Measurements from ENCODE around the gene BTBD8.
A peak's percentile ranks its signal among the peaks of the same experiment; 100 is the strongest.

The BTBD8 gene

DNA sequence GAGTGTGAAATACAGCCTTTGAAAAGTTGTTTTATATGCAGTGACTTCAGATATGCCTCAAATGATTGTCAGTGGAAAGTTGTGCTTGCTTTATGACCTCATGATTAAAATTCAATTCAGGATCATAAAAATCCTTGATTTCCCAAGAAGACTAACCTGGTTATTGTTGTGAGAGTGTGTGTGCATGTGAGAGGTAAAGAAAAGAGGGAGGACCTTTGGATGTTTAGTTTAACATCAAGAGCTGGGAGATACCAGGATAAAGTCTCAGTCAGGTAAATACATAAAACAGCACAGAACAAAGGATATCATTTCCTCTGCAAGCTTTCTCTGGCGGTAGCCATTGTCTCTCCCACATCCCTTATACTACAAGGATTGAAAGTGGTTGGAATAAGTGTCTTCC is 14.4 kb downstream of the BTBD8 start:
- no peak for DNase-seq

DNA sequence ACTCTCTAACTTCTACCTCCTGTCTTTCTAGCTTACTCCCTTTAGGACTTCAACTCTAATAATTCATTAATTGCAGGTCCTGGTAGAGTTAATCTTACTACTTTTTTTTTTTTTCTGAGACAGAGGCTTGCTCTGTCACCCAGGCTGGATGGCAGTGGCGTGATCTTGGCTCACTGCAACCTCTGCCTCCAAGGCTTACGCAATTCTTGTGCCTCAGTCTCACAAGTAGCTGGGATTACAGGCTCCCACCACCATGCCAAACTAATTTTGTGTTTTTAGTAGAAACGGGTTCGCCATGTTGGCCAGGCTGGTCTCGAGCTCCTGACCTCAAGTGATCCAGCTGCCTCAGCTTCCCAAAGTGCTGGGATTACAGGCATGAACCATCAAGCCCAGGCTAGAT is 15.7 kb downstream of the BTBD8 start:
- no peak for DNase-seq

DNA sequence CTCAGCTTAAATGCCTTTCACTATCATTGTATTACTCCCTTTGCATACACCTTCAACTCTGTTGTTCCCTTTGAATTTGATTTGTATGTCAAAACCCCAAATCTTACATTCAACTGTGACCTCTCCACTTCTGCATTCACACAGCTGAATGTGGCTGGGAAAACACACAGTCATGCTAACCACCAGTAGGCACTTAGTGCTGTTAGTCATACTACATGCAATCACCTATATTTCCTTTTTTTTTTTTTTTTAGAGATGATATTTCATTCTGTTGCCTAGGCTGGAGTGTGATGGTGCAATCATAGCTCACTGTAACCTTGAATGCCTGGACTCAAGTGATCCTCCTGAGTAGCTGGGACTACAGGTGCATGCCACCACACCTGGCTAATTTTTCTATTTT is 16.2 kb downstream of the BTBD8 start:
- no peak for DNase-seq

DNA sequence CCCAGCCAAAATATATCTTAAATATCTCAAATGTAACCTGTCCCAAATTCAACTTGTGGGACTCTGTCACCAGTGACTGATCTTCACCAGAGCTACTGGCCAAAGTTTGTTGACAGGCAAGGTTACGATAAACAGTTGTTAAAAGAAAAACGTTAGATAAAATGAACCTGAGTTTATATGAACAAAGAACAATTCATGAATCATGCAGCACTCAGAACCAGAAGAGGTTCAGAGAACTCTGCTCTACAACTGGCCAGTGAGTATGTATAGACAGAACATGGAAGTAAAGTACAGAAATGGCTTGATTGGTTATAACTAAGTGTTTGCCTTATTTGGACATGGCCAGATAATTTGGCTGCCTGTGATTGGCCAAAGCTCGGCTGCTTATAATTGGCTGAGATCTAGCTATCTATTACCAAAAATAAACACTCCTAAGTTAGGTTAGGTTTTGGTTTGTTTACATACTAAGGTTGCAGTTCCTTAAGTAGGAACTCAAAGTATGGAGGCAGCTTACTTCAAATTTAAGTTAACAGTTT is 25.5 kb downstream of the BTBD8 start:
- no peak for DNase-seq

DNA sequence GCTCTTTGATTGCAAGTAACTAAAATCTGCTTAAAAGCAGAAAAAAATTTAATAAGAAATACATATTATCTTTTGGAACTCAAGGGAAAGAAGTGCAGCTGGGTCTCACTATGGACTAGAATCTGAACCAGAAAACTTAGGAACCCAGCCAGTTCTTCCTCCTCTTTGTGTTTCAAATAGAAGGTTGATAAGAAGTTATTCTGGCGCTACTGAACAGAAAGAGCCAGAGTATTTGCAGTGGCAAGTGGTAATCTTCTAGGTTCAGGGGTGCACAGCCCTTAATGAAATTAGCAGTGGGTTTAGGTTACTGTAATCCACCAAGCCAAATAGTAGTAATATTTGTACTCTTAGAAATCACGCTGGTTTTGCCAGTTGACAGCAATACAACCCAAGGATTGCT is 28.5 kb downstream of the BTBD8 start:
- DNase-seq = no peak

DNA sequence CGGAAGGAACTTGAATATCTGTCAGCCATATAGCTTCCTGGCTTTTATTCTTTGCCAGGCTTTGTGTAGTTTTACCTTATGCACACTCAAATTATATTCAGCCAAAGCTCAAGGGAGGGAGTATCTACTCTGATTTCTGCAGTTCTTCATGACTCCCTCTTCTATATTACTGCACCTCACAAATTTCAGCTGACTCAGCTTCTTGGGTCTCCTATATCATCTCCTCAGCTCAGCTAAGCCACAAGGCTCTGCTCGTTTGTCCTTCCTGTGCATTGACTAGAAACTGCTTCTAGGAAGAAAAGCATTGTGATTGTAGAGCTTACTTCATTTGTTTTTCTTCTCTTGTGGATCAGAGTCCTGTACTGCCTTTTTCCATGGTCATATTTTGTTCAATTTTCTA is 37.4 kb downstream of the BTBD8 start:
- no peak for DNase-seq

DNA sequence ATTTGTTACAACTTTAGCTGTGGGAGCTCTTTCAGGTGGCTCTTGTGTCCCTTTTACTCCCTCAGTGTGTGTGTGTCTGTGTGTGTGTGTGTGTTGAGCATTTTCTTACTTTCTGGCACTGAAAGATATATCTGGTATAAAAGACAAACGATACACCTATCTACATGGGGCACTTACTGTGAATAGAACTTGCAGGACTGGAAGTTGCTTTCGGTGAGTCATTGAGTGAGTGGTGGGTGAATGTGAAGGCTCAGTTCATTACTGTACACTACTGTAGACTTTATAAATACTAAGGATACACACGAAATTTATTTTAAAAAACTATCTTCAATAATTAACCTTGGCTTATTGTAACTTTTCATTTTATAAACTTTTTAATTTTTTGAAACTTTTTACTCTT is 38.7 kb downstream of the BTBD8 start:
- no peak for DNase-seq

DNA sequence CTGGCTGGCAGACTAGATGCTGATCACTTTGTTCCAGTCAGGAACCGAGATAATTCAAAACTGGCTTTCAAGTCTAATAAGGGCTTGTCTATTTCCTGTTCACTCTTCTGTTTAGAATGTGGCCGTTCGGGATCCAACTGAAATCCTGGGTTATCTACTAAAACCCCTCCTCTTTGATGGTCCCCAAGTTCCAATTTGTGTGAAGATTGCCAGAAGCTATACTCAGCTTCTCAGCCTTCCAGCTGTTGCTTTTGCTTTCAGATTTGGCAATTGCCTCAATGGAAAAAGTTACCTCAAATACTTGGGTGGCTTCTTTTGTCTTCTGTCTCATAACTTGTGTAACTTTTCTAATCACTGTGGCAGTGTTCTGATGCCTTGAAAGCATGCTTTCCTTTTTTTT is 43.7 kb downstream of the BTBD8 start:
- no peak for DNase-seq

DNA sequence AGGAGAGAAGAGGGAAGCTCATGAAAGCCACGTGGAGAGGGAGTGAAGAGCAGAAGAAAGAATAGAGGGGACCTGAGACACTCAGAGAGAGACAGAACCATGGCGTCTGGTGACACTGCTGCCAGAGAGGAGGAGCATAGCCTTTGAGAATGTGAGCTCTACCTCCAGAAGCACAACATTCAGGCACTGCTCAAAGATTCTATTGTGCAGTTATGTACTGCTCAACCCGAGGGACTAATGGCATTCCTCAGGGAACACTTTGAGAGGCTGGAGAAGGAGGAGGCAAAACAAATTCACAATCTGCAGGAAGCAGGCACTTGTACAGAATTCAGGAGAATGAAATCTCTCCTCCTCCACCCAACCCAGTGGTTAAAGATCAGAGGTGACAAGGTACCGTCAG is 45.1 kb downstream of the BTBD8 start:
- no peak for DNase-seq

DNA sequence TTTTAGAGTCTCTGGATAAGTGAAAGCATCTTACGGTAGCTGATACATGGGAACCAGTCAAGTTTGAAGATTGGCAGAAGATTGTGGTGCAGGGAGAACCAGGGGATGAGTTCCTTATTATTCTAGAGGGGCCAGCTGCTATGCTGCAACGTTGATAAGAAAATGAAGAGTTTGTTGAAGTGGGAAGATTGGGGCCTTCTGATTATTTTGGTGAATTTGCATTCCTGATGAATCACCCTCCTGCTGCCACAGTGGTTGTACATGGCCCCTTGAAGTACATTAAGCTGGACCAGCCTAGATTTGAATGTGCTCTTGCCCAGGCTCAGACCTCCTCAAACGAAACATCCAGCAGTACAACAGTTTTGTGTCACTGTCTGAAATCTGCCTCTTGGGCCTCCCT is 45.9 kb downstream of the BTBD8 start:
- peak; percentile 7 for DNase-seq

DNA sequence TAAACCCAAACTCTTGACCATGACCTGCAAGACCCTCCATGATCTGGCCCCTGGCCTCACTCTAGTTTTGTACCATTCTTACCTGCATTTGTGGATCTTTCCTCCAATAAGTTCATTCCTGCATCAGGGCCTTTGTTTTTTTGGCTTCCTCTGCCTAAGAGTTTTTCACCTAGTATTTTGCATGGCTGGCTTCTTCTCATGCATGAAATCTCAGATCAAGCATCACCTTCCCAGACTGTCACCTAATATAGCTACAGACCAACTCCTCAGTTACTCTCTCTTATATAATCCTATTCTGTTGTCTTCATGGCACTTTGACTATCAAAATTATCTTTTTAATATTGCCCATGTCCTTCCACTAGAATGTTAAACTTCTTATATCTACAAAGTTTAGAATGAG is 54.2 kb downstream of the BTBD8 start:
- DNase-seq = no peak

DNA sequence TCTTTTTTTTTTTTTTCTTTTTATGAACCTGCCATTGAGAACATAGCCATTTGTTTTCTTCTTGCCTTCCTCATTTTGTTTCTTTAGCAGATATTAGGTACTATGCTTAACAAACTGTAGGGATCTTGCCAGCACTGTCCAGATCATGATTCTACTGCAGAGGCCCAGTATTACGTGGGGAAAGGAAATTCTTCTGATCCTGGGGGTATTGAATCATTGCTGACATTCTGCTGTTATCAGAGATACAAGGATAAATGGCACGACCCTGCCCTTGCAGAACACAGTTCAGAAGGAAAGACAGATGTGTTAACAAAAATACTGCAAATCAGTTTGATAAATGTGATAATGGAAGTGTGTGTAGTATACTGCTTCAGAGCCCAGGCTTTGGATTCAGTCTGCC is 56.2 kb downstream of the BTBD8 start:
- peak; percentile 8 for DNase-seq

DNA sequence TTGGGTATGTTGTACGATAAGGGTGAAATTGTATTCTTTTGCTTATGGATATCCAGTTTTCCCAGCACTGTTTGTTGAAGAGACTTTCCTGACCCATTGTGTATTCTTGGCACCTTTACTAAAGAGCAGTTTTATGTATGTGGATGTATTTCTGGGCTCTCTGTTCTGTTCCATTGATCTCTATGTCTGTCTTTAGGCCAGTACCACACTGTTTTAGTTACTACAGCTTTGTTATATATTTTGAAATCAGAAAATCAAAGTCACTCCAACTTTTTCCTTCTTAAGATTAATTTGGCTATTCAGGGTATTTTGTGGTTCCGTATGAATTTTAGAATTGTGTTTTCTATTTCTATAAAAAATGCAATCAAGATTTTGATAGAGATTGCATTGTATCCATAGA is 74.8 kb downstream of the BTBD8 start:
- DNase-seq = no peak

DNA sequence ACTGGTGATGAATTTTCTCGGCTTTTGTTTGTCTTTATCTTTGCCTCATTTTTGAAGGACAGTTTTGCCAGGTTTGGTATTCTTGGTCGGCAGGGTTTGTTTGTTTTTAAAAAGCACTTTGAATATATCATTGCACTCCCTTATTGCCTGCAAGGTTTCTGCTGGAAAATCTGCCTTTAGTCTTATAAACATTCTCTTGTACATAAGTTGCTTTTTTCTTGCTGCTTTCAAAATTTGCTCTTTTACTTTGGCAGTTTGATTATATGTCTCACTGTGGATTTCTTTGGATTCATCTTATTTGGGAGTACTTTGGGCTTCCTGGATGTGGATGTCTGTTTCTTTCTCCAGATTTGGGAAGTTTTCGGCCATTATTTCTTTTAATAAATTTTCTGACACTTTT is 79.4 kb downstream of the BTBD8 start:
- no peak for DNase-seq

DNA sequence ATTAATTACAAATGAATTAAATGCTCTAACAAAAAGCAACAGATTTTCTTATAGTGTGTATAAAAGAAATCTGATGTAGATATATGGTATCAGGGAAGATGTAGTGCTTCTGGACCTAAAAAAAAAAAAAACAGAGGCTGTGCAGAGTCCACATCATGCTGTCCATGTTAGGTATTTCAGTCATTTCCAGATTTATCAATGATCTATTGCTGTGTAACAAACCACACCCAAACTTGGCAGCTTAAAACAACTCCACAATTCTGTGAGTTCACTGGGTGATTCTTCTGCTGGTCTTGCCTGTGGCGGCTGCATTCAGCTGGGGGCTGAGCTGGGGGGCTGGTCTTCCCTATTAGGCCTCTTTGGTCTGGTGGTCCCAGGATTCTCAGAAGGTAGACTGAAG is 85.2 kb downstream of the BTBD8 start:
- no peak for DNase-seq

DNA sequence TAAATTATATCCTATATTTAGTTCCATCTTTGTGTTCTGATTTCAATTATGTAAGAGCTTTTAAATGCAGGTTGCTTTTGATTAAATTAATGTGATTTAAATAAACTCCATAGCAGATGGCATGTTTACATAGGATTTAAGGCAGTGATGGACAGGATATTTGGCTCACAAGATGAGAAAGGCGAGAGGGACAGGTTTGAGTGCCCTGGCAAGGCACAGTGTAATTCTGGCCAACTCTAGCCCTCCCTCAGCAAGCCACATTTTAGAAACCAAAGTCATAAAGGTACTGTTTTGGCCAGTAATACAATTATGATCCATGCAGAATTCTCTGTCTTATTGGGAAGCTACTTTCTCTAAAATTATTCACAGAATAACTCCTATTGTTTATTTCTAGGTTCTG is 87.0 kb downstream of the BTBD8 start:
- no peak for DNase-seq

DNA sequence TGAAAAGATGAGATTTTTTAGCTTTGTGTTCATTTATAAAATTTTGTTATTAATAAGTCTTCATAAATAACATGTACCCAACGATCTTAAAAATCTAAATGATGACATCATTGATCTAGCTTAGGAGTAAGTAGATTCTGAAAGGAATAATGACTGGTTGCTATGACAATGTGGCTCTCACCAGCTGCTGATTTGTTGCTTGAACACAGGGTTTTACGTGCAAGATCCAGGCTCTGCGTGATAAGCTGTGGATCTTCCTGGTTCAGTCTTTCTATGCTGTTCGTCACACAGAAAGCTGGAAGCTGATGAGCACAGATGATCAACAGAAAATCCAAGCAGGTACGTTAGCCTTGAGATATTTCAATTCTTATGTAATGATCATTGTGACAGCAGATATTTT is 88.5 kb downstream of the BTBD8 start:
- no peak for DNase-seq

DNA sequence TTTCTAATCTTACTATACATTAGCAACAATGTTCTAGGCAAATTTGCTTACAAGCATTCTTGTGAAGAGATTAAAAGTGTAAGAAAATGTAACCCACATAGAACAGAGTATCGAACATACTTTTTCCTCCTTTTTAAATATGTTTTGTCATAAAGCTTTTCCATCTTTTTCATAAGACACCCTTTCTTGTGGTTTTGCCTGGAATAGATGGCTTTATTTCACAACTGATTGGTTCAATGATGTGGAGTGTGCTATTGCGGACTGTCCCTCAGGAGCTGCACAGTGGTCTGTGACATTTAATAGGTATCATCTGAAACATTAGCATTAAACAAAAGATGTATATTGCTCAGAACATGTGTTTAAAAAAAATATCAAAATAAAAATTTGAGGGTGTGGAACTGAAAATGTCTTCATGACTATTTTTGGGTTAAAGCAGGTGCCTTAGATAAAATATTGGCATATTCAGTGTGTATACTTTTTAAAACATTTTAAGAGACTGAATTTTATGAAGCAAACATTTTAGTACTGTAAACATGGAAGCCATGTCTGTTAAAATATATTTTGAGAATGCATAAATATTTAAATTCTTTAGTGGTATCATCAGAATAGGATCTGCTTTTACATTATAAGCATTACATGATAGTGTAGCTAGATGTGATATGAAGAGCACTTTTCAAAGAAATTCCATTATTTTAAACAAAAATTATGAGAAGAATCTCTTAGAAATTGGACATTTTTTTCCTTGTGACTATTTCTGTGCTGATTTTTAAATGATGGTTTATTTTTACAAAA is 89.3 kb downstream of the BTBD8 start:
- no peak for DNase-seq

DNA sequence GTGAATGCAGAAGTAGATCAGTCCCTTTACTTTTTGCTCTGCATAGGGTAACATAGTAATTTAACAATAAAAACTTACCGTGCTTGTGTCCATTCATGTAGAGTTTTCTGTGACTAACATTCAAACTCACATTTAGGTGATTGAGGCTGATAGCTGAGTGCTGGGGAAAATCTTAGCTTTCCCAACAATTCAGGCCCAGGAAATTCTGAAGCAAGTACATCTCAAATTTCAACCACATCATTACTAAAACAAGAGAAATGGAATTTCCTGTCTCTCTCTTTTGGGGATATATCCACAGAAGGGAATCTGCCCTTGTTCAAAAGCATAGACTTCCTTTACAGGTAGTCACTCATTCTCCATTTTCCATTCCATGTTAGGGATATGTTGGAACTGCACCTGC is 104.5 kb downstream of the BTBD8 start:
- peak; percentile 83 for DNase-seq

DNA sequence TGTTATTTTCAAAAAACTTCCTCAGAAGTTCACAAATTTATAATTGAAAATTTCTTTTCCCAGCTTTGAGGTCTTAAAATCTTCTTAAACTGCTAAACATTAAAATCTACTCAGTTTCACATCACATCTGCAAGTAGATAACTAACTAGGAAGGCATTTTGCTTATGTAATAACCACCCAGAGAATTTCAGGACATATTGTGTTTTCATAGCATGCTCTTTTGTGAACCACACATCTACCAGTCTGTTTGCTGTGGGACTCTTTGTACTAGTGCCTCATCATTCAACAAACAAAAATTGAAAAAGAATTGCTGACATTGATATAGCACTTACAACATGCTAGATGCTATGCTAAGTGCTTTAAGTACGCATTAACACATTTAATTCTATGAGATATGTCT is 105.9 kb downstream of the BTBD8 start:
- peak; percentile 19 for DNase-seq

DNA sequence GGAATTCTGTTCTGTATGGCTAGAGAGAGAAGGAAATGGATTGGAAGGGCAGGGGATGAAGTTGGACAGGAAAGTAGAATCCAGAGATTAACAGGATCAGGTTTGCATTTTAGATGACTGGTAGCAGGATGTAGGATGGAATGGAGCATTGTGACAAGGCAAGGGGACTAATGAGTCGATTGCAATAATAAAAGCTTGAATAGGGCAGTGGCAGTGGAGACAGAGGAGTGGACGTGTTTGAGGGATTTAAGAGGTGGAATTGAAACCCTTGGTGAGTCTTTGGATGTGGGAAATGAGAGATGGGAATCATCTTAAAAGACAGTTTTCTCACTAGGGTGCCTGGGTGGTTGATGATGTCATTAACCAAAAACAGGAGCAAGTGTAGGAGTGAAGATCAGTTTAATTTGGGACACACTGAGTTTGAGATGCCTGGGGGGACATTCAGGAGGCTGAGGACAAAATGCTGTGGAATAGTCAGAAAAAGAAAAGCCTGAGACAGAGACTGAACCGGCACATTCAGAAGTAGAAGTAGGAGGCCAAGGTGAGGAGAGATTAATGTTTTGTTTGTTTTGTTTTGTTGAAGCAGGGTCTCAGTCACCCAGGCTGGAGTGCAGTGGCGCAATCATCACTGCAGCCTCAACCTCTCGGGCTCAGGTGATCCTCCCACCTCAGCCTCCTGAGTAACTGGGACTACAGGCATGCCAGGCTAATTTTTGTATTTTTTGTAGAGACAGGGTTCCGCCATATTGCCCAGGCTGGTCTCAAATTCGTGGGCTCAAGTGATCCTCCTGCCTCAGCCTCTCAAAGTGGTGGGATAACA is 108.5 kb downstream of the BTBD8 start:
- no peak for DNase-seq

DNA sequence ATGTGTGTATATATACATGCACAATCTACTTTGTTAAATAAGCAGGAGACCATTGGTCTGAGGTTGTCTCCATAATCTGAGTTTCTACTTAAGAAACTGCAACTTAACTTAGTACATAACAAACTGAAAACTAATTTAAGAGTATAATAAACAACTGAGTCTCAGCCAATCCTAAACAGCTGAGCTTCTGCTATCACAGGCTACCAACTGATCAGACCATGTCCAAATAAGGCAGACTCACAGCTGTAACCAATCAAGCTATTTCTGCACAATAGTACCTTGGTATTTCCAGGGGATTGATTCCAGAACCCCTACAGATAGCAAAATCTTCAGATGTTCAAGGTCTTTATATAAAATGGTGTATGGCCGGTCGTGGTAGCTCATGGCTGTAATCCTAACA is 111.6 kb downstream of the BTBD8 start:
- no peak for DNase-seq

DNA sequence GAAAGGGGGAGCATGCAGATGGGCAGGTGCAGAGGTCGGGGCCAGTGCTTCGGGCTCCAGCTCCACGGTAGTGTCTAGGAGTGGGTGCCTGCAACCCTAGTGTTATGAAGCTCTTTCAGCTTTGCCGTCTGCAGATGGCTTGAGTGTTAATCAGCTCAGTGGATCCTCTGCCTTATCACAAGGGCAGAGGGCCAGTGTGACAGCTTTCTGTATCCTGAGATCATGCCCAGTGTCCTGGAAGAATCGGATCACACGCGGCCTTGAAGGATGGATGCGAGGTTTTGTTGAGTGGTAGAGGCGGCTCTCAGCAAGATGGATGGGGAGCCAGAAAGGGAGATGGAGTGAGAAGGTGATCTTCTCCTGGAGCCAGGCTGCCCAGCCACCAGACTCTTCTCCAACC is 112.1 kb downstream of the BTBD8 start:
- DNase-seq = no peak

DNA sequence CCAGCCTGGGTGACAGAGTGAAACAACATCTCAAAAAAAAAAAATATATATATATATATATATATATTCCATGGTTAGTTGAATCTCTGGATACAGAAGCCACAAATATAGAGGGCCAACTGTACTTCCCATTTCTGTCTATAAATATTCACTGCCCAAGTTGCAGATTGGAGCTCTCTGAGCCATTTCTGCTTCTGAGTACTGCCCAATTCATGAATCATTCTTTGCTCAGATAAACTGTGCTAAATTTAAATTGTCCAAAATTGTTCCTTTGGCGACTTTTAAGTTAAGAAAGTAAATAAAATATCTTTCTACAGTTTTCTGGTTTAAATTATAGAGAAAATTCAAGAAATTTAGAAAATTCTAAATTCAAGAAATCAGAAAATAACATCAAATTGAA is 114.4 kb downstream of the BTBD8 start:
- no peak for DNase-seq

All from fibroblast of skin of right biceps (primary cell).